ENCODE measurements around the gene ZDHHC20.

ZDHHC20 gene, protein sequence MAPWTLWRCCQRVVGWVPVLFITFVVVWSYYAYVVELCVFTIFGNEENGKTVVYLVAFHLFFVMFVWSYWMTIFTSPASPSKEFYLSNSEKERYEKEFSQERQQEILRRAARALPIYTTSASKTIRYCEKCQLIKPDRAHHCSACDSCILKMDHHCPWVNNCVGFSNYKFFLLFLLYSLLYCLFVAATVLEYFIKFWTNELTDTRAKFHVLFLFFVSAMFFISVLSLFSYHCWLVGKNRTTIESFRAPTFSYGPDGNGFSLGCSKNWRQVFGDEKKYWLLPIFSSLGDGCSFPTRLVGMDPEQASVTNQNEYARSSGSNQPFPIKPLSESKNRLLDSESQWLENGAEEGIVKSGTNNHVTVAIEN

DNA sequence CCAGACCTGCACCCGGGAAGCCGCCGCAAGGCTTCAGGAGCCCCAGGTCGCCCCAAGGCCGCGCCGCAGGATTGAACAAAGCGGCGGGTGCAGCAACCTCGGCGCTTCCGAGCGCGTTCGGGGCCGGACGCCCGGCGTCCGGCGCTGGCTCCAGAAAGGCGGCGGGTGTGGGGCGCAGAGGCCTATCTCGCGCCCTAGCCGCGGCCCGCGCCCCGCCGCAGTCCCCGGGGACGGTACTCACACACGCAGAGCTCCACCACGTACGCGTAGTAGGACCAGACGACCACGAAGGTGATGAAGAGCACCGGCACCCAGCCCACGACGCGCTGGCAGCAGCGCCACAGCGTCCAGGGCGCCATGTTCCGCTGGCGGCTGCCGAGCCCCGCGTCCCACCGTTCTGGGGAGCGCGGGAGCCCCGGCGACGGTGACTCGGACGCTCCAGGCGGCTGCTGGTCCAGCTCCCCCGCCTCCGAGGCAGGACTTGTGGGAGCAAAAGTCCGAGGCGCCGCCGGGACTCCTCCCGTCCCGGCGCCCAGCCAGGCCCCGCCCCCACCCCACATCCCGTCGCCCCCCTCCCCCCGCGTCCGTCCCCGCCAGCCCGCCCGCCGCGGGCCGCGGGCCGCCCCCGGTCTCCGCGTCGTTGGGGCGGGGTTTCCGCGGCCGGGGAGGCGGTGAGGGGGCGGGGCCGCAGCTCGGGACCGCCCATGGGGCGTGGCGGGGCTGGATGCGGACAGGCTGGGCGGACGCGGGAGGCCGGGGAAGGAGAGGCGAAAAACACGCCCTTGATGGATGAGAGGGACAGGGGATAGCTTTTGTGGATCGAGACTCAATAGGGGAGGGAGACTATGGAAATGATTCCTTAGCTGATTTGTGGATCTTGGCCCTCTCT lies at the start of gene ZDHHC20:
Gene ZDHHC20 (minus strand): TSS at position 491 of the 889 bp plus-strand sequence. CDS start 132 bp downstream, at position 359.
- DNase-seq: peak; percentile 48

DNA sequence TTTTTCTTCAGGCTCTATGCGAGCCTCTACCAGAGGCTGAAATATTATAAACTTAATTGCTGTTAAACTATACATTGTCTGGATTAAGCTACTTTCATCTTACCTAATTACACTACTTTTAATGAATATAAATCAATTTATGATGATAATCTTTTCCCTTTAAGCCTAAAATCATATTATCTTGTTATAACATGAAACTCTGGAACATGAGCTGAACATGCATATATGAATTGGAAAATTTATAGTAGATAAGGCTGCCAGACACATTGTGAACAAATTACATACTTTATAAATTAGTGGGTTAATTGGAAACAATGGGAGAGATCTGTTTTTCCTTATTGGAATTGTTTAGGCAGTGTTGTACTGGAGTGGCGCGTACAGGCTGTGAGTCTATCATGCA lies 45.3 kb upstream of the ZDHHC20 start:
- no peak for DNase-seq

DNA sequence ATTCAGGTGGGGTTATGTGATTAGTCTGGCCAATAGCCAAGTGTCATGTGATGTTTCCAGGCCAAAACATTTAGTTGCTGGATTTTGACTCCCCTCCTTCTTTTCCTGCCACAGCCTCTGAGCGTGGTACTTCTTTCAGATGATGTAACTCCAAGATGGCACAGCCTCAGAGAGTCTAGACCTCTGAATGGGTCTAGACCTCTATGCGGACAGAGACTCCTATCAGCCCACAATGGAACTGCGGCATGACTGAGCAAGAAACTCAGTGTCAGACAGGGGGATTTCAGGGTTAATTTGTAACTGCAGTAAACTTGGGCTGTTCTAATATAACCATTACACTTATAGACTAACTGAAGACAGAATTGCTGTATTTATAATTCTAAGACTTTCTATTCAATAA lies 42.6 kb upstream of the ZDHHC20 start:
- DNase-seq: no peak

DNA sequence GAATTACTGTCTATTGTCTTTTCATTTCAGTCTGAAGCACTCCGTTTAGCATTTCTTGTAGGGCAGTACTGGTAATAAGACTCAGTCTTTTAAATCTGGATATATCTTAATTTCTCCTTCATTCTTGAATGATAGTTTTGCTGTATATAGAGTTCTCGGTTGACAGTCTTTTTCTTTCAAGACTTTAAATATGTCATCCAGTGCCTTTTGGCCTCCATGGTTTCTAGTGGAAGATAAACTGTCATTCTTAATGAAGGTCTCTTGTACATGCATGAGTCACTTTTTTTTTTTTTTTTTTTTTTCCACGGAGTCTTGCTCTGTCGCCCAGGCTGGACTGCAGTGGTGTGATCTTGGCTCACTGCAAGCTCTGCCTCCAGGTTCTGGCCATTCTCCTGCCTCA lies 27.2 kb upstream of the ZDHHC20 start:
- DNase-seq: no peak

DNA sequence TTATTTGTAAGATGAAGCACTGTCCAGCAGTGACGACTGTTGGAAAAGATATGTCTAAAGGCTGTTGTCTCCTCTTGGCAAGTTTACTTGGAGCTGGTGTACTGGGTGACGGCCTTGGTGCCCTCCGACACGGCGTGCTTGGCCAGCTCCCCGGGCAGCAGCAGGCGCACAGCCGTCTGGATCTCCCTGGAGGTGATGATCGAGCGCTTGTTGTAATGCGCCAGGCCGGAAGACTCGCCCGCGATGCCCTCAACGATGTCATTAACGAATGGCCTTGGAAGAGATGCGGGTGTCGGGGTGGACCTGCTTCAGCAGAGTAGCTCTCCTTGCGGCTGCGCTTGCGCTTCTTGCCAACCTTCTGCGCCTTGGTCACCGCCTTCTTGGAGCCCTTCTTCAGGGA lies 24.6 kb upstream of the ZDHHC20 start:
- DNase-seq: no peak

DNA sequence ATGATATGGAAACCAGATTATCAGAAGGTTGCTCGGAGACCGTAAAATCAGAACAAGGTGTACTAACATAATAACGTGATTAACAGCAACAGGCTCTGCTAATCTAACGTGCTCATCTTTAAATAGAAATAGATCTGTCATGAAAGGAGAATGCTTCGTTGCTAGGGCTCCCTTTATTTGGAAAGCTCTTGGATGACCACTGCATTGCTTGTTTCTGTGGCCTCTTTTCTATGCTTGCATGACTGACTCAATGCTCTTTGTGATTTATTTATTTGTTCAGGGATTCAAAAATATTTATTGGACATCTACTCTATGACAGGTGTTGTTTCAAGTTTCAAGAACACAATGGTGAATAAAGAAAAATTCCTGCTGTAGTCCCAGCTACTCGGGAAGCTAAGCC lies 22.3 kb upstream of the ZDHHC20 start:
- DNase-seq: peak; percentile 13

DNA sequence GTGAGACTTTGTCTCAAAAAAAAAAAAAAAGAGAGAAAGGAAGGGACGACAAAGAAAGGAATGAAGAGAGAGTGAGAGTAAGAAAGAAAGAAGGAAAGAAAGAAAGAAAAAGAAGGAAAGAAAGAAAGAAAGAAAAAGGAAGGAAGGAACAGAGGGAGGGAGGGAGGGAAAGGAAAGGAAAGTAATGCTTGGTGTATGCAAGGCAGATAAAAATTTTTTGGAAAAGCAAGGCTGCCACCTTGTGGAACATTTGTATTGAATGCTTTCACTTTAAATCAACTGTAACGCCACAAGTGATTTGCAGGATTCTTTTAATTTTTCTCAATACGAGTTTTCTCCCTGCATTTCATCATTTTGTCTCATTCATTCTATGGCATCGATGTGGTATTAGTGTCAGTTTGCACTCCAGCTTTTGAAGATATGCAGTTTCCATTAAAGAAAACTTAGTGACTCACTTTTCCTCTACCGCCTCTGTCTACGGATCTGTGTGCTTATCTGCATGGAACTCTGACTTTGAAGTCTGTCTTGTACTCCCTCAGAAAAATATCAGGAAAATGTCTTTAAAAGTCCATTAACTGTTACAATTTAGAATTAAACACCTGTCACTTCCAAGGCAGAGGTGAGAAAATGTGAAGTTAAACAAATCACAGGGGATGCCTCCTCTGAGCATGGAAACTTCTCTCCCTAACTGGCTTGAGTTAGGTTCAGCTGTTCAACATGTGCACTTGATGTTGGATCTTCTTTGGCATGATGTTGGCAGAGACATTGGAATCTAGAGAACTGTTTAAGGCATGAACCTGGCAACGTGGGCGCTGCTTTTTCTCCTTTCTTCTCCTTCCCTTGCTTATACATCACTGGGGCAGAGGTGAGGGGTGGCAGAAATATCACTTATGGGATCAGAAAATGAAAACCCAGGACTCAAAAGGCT lies 20.0 kb upstream of the ZDHHC20 start:
- peak; percentile 49 for DNase-seq

DNA sequence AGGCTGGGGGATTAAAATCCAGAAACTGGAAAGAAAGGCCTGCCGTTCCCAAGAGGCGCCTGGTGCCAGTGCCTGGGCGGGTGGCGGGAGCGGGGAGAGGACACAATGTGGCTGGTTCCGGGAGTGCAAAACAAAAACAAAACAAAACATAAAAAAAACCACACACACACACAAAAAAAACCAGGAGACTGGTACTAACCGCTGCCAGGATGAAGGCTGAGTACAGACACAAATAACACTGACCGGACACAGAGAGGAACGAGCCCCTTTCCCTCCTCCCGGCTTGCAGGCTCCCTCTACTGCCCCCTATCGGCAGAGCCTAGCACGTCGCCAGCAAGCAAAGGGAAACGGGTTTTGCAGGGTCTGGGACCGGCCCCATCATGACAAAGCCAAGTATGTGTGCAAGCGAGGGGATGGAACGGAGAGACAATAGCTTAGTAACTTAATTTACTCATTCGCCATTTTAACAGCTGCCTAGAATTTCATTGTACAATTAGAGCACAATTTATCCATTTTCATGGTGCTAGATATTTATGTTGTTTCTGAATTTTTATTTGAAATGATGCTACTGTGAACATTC lies 17.9 kb upstream of the ZDHHC20 start:
- peak; percentile 63 for DNase-seq

DNA sequence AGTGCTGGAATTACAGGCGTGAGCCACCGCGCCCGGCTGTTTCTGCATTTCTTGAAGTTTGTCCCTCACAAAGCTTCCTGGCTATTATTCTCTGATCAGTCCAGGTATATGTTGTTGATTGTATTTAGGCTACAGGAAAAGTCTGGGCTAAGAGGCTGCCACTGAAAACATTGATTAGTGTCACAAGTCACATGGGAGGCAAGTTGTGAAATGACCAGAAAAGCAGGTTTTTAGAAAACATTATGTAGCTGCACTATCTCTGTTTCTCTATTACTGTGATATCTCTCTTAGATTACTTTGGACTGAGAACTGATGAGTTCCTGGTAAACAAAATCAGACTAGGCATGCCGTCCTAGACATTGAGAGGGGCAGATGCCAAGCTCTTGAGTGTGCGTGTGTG lies 16.0 kb upstream of the ZDHHC20 start:
- DNase-seq: no peak

DNA sequence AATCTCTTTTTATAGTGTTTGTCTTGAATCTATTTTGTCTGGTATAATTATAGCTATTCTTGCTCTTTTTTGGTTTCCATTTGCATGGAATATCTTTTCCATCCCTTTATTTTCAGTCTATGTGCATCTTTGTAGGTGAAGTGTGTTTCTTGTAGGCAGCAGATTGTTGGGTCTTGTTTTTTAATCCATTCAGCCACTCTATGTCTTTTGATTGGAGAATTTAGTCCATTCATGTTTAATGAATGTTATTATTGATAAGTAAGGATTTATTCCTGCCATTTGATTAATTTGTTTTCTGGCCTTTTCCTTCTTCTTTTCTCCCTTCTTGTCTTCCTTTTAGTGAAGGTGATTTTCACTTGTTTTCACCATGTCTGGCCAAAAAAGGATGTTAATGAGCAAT lies 11.7 kb upstream of the ZDHHC20 start:
- DNase-seq: no peak

DNA sequence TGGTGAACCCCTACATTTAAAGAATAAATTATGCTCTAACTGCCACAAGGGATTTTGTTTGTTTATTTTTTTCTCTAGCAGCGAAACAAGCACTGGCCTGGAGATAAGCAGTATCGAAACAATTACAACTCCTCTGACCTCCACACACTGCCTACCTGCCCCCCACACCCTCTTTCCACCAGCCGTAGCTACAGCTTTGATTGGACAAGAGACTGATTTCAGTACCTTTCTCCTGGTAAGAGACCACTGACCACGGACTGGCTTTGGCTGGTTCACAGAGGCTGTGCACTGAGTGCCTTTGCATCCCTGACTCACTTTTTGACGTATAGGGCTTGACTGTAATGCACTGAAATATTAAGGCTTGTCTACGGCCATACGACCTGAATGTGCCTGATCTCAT lies 7.4 kb upstream of the ZDHHC20 start:
- DNase-seq: no peak

DNA sequence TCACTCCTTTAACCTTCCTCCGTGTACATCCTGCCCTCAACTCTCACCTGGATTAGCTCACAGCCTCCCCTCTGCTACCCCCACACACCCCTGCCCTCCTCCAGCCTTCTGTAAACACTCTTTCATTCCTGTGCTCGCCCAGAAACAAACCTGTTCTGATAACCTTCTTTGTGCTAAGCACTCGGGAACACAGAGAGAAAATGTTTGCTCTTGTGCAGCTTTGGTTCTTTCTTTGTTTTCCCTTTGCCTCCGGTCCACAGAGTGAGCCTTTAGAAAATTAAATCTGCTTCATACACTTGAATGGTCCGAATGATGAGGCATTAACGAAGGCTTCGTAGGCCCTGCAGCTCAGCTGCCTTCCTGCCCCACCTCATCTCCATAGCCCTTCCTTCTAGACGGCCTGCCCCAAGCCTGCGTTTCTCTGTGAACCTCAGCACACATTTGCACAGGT lies 6.6 kb upstream of the ZDHHC20 start:
- peak; percentile 20 for DNase-seq

DNA sequence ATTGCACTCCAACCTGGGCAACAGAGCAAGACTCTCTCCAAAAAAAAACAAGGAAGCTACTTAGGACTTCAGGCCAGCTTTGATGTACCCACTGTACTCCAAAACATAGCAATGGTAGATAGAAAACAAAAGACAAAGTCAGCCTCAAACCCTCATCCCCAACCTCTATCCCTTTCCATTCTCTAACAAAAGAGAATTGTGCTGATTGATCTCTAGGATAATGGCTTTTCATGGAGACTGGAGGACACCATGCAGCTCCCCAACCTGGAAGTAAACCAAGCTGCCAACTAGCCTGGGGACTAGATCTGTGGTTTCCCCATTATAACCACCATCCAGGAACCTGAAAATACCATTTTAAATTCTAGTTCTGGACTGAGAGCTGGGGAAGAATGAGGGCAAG lies 4.3 kb upstream of the ZDHHC20 start:
- DNase-seq: no peak

DNA sequence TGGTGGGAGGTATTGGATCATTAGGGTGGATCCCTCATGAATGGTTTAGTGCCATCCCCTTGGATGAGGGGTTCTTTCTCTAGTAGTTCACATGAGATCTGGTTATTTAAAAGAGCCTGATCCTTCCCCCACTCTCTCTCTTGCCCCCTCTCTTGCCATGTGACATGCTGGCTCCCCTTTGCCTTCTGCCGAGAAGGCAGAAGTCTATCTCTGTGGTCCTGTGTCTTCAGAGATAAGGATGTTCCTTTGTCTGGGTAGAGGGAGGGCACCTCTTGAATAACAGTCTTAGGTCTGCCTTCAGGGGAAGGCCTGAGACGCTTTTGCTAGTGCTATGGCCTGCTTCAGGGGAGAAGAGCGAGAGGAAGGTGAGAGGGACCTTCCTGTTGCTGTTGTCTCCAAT lies 2.0 kb upstream of the ZDHHC20 start:
- DNase-seq: no peak

DNA sequence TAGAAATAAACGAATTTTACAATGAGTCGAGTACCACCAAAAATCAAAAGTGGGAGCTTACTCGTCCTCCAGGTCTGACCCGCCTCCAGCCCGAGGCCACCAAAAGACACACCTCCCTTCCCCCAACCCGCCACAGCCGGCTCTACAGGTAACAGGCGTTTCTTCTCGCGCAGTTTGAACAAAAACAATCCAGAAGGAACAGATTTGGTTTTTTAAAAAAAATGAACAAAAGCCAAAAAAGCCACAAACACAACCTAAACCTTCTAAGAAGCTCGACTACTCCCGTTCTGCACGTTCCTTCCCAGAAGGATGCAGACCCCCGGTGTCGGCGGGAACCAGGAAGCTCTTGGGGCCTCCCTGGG lies 671 bp downstream of the ZDHHC20 start:
- DNase-seq: peak; percentile 6

DNA sequence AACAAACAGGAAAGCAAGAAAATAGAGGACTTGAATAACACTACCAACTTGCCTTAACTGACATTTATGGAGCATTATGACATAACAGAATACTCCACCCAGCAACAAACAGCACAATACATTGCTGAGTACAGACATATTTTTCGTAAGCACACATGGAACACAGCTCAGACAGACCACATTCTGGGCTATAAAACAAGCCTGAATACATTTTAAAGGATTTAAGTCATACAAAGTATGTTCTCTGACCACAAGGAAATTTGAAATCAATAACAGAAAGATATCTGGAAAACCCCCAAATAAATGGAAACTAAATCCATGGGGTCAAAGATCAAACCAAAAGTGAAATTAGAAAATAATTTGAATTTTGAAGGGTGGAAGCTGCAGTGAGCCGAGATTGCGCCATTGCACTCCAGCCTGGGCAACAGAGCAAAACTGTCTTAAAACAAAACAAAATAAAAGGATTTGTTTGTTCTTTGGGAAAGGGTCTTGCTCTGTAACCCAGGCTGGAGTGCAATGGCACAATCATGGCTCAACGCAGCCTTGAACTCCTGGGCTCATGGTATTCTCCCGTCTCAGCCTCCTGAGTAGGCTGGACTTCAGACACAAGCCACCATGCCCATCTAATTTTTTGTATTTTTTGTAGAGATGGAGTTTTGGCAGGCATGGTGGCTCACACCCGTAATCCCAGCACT lies 5.6 kb downstream of the ZDHHC20 start:
- DNase-seq: no peak

DNA sequence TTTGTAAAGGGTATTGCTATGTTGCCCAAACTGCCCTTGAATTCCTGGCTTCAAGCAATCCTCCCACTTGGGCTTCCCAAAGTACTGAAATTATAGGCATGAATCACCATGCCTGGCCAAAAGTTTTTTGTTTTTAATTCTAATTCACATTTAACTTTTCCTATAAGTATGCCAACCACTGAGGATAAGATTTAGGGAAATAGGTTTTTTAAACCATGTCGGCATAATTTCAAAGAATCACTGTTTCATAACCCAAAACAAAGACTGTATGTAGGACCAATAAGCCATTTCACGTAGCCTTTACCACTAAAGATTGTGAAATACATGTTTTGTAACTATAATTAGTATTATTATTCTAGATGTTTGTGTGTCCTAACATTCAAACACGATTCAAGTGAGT lies 8.2 kb downstream of the ZDHHC20 start:
- DNase-seq: no peak

DNA sequence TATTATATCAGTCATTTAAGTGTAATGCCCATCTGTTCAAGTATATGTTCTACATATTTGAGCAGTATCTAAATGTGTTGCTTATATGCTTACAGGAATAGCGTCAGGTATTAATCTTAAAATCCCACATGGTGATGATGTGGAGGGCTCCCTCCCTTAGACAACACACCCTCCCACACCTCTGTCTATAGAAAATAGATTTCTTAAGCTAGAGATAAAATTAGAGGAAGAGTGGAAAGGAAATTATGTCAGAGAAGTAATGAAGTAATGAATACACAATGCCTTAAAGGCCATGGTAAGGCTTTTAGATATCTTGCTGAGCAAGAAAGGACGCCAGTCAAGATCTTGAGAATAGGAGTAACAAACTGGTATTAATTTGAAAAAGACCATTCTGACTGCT lies 12.4 kb downstream of the ZDHHC20 start:
- no peak for DNase-seq

DNA sequence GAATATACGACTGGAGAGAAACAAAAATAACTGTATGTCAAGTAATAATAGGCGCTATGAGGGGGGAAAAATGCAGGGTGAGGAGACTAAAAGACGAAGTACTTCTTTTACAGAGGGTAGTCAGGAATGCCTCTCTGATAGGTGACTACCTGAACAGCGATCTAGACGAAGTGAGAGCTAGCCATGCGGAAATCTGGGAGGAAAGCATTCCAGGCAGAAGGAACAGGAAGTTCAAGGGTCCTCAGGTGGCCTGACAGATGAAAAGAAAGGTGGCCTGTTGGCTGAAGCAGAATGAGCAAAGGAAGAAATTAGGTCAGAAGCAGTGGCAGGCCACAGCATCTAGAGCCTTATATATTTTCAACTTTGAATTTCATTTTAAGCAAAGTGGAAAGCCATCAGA lies 13.3 kb downstream of the ZDHHC20 start:
- DNase-seq: no peak

DNA sequence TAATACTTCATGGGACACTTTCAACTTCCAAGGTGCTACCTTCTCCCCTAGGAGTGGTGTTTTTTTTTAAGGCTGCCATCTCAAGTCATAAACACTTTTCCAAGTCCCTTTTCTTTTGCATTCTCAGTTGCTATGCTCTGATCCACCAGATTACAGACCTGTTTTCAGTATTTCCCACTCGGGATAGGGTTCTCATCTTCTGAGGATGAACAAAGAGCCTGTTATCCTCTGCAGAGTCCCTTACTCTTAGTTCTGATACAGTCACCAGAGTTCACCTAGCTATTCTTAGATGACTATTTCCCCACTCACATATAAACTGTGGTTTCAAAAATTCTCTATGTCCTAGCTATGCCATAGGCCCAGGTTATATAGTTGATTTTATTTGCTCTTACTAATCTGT lies 15.9 kb downstream of the ZDHHC20 start:
- no peak for DNase-seq

DNA sequence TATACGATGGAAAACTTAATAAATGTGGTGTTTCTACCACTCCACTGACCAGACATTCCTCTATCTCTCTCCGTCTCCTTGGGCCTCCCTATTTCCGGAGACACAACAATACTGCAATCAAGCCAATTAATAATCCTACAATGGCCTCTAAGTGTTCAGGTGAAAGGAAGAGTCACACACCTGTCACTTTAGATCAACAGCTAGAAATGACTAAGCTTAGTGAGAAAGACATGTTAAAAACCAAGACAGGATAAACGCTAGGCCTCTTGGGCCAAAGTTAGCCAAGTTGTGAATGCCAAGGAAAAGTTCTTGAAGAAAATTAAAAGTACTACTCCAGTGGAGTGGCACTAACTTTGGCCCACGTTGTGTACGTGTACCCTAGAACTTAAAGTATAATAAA lies 22.5 kb downstream of the ZDHHC20 start:
- no peak for DNase-seq

DNA sequence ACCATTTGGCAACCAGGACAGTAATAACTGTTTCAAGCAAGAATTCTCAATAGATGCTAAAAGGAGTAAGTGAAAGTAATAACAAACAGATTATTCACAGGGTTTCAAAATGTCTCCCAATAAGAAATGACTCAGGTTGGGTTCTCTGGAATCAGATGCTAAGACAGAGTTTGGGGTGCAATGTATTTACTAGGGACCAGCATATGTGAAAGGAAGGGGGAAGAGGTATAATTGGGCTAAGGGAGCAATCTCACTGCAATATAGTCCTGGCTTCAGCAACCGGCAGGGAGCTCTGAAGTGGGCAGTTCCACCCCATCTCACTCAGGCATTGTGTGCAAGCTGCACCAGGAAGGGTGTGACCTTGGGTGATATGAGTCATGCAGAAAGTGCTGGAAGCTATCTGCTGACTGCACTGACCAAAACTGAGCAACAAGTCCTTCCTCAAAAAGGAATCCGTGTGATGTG lies 23.4 kb downstream of the ZDHHC20 start:
- no peak for DNase-seq
